GM21529 (cell line): Measurements from ENCODE around the gene SH2D1B.

Experiments used
- ATAC-seq: cut with Tn5 transposase; IDR thresholded peaks from one replicate; pipeline ENCODE4 v1.9.1; 2021; ENCODE audit not compliant: unreplicated experiment

Gene SH2D1B

GRCh38 chr1:162400790-162401355, 11.1 kb downstream of the SH2D1B start:
- ATAC-seq = no peak

GRCh38 chr1:162398999-162399580, 12.8 kb downstream of the SH2D1B start:
- ATAC-seq = no peak

- no peak for ATAC-seq
Observed at GRCh38 chr1:162397943-162398560, 13.9 kb downstream of the SH2D1B start.

GRCh38 chr1:162397039-162397448, 14.9 kb downstream of the SH2D1B start:
- no peak for ATAC-seq

GRCh38 chr1:162396201-162396906, 15.6 kb downstream of the SH2D1B start:
- no peak for ATAC-seq

- peak; percentile 47 for ATAC-seq
Observed at GRCh38 chr1:162391790-162392563, 20.0 kb downstream of the SH2D1B start.

- ATAC-seq = no peak
Observed at GRCh38 chr1:162390396-162391185, 21.3 kb downstream of the SH2D1B start.

- ATAC-seq = no peak
Observed at GRCh38 chr1:162389971-162390370, 22.0 kb downstream of the SH2D1B start.

- ATAC-seq = no peak
Observed at GRCh38 chr1:162389021-162389818, 22.7 kb downstream of the SH2D1B start.

GRCh38 chr1:162388615-162389014, 23.3 kb downstream of the SH2D1B start:
- no peak for ATAC-seq

GRCh38 chr1:162388083-162388594, 23.8 kb downstream of the SH2D1B start:
- no peak for ATAC-seq

GRCh38 chr1:162387226-162388082, 24.5 kb downstream of the SH2D1B start:
- no peak for ATAC-seq

GRCh38 chr1:162386292-162387225, 25.4 kb downstream of the SH2D1B start:
- no peak for ATAC-seq

- no peak for ATAC-seq
Observed at GRCh38 chr1:162385702-162386101, 26.2 kb downstream of the SH2D1B start.

- ATAC-seq = no peak
Observed at GRCh38 chr1:162385280-162385623, 26.7 kb downstream of the SH2D1B start.

- ATAC-seq = no peak
Observed at GRCh38 chr1:162384601-162385279, 27.2 kb downstream of the SH2D1B start.

- ATAC-seq = no peak
Observed at GRCh38 chr1:162384116-162384515, 27.8 kb downstream of the SH2D1B start.
